HG02759 (cell line): ENCODE data around the gene MYOM1.
A peak's percentile ranks its signal among the peaks of the same experiment; 100 is the strongest.

Experiments
- ATAC-seq: cut with Tn5 transposase; IDR thresholded peaks from one replicate; pipeline ENCODE4 v1.9.1; 2021; ENCODE audit warnings: mild to moderate bottlenecking, moderate library complexity; ENCODE audit not compliant: unreplicated experiment

Gene MYOM1

DNA sequence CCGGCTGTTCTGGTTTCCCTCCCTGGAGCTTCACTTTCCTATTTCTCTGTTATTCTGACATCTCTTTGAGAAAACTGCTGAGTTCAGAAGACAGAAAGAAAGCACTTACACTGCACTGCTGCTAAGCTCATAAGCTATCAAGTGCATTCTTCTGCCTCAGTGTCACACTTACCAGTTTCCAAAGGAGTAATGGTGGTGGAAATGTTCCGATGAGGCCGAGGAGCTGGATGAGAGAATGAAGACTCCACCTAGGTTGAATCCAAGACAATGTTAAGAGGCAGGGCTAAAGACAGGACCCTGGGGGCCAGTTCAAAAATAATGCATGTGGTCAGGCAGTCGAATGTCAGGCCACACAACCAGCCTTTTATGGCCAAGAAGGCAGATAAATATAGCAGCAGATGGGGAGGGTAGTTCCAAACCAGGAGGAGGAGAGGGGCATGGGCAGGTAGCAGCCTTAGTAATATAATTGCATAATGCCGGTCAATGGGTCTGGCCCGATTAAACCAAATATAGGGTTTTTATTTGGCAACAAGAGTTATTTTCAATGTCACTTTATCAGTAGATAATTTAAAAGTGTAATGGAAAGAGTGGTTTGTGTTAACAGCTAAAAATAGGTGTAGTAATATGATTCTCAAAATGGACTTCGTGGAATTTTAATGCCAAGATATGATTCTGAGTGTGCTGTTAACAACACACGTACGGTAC lies at the start of gene MYOM1:
MYOM1 (minus strand) TSS at position 338 of the 705 bp plus-strand sequence. CDS start 4,745 bp downstream, outside the sequence.
- no peak for ATAC-seq

DNA sequence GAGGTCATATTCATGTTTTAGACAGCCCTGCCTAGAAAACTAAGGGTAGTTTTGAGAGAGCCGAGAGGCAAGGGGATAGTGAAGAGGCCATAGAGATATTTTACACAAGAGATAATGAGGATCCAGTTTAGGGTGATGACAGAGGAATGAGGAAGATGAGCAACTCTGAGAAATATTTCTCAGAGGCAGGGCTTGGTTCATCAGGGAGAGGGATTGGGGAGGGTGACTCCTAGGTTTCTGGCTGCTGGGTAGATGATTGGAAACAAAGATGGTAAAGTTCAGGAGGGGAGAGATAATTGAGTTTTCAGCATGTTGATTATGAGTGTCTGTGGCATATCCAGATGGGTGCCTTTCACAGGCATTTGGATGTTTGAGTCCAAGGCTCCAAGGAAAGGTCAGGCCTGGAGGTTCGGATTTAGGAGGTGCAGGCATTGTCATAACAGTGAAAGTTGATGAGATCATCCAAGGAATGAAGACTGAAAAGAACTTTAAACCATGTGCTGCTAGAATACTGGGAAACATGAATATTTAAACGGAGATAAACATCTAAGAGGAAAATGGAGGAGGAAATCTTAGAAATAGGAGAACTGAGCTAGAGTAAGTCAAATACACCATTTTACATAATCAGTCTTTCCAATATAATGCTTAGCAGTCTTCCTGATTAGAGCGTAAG lies 49.6 kb upstream of the MYOM1 start:
- no peak for ATAC-seq

DNA sequence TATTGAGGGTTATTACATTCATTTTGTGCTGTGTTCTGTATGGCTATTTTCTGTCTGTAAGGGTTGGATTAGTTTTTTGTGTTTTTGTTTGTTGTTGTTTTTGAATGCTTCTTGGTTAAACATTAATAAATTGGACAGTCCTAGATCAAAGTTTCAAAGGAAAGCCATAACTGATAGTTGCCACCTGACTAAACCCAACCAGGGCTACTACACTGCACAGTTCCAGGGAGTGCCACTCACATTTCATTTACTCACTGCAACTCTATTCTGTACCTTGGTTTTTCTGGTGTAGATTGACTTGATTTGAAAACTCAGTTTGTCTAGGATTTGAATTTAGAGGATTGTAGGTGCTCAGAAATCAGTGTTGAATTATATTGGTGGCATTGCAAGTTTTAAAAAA lies 48.5 kb upstream of the MYOM1 start:
- ATAC-seq, result no peak

DNA sequence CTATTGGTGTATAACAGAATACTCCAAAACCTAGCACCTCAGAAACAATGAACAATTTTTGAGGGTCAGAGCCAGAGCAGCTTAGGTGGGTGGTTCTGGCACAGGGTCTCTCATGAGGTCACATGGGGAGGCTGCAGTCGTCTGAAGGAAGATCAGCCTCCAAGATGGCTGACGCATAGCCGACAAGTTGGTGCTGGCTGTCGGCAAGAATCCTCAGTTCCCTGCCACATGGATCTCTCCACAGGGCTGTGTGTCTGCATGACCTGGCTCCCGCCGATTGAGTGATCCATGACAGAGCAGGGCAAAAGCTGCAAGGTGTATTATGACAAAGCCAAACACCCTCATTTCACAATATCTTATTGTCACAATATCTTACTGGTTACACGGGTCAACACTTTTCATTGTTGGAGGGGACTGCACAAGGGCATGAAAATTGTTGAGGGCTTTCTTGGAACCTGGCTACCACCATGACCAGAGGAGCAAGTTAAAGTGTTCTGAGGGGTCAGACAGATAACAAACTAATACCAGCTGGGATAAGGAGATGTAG lies 46.4 kb upstream of the MYOM1 start:
- ATAC-seq, result no peak

DNA sequence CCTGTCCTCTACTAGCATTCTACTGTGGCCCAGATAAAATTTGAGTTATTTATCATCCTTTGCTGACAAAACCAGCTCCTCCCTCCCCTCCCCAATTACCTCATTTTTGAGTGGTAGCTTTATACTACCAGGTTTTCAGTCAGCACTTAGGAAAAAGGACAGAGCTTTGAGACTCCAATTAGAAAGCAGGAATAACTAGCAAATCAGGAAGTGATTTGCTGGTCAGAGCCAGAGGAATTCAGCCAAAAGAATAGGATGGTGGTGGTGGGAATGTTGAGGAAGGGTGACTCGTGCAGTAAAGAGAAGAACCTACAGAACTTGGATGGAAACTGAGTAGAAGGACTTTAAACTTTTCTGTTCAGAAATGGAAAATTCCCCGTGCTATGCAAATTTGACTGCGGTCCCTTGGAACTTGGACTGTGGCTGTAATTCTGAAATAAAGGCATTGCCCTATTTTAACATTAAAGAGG lies 45.8 kb upstream of the MYOM1 start:
- ATAC-seq, result no peak

DNA sequence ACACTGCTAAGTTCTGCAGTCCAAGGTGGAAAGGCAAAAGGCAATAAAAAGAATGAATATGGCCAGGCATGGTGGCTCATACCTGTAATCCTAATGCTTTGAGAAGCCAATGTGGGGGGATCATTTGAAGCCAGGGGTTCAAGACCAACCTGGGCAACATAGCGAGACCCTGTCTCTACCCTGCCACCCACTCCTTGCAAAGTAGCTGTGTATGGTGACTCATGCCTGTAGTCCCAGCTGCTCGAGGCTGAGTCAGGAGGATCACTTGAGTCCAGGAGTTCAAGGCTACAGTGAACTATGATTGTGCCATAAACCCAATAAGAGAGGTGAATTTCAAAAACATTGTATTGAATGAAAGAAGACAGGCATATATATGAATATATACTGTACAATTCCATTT lies 44.6 kb upstream of the MYOM1 start:
- no peak for ATAC-seq

DNA sequence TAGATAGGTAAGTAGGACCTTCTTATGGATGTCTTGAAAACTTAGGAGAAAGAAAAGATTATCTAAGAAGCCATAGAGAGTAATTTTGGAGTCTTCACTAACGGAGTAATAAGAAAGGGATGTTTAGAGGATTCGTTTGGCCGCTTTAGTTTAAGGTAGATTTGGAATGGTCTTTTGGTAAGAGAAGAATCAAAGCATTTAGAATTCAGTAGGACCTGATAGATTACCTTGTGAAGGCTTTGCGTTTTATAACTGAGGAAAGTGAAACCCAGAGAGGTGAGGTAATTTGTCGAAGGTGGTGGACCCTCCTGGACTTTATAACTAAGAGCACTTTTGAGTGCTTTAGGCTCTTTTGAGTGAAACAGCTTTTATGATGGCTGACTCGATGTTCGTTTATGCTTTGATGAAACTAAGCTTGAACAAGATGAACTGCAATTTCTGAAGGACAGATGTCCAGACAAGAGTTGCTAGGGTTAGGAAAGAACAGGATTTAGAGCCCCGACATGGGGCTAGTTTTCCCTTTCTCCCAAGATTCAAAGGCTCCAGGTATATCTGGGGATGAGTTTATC lies 43.4 kb upstream of the MYOM1 start:
- ATAC-seq, result no peak

DNA sequence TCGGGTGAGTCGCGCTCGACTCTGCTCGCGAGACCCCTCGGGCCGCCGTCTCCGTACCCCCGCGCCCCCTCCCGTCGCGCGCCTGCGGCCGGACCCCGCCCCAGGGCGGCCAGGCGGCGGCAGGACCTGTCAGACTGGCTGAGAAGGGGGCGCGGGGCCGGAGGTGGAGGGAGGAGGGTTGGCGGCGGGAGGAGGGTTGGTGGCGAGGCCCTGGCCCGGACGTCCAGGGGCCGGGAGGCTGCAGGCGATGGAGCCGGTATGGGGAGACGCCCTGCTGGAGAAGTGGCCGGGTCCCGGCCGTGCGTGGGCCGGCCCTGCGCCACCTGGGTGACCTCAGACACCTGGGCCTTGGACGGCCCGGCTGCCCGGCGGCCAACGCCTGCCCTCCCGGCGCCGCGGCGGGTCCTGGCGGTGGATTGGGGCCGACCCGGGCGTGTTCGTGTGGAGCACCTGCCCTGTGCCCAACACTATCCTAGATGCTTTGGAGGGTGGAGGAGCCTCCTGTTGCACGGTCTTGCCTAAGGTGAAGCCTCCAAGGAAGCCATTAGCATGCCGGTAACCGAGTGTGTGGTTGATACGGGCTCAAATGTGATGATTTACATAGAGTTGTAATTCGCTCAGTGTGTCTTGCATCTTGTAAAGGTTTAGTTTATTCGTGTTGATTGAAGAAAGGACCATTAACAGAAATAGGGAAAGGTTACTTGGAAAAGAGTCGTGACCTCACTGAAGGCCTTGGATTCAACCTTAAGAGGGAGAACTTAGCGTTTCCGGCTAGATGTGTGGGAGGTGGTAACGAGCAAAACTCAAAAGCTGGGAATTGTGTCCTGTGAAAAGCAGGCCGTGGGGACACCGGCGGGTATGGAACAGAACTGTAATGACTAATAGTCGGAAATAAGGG lies 42.7 kb upstream of the MYOM1 start:
- ATAC-seq, result peak; percentile 45

DNA sequence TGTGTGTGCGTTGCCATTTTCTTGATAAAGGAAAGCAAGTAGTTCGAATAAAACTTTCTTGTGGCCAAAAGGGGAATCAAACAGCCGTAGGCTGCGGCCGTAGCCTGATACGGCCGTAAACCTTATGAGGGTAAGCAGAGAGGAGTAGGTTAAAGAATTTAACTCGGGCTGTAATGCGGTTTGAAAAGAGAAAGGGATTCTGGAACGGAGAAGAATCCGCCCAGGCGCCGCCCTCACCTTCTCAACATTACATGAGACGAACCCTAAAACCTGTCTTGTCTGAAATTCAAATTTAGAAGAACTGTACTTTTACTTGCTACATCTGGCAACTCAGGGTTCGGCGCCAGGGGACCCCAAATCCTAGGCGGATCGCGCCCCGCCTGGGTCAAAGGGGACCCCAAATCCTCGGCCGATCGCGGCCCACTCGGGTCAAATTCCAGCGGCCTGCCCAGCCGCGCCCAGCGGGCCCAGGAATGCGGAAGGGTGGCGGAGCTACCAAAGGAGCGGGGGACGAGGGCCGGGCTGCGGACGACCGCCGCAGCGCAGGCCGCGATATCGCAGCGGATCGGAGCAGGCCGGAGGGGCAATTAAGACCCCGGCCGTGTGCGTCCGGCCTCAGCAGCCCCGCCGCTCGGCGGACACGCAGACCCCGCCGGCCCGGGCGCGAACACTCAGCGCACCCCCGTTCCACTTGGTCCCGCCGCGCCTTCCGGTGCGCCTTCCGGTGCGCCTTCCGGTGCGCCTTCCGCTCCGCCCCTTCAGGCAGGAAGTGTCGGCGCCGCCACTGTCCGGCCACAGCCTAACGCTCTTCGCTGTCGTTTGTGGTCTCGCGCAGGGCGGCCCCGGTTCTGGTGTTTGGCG lies 41.8 kb upstream of the MYOM1 start, which contains the start of gene MYL12B:
MYL12B (plus strand) TSS at position 761 of the 861 bp plus-strand sequence. CDS start 10,766 bp downstream, outside the sequence.
- peak; percentile 89 for ATAC-seq

DNA sequence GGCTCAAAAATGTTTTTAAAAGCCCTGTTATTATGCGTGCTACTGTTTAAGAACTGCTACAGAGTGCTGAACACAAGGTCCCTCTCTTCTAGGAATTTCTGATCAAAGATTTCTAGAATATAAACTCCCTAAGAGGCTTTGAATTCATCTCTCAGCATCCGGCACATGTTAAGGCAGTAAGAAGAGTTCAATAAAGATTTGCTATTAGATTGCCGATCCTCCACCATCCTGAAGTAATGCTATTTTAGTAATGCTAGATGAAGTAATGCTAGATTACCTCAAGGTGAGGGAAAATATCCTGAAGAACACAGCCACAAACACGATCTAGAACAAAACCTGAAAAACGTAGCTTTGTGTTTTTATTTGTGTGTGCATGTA lies 41.2 kb upstream of the MYOM1 start:
- ATAC-seq, result no peak

DNA sequence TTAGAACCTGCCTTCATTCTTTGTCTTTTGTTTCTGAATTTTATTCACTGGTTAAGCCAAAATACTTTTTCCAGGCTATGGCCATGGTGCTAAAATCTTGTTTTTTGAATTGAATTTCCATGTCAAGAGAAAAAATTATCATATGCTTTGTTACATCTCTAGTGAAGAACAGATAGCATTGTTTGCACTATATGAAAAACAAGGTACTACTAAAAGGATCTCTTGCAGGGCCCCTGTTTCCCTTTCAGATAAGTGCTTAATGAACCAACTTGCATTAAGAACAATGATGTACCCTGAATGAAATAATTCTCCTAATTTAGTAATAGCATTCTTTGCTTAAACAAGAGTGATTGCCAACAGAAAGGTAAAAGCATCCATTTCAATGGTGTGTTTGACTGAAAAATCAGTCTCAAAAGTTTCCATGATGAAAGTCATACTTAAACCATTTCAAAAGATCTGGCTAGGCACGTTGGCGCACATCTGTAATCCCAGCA lies 37.9 kb upstream of the MYOM1 start:
- ATAC-seq, result no peak

DNA sequence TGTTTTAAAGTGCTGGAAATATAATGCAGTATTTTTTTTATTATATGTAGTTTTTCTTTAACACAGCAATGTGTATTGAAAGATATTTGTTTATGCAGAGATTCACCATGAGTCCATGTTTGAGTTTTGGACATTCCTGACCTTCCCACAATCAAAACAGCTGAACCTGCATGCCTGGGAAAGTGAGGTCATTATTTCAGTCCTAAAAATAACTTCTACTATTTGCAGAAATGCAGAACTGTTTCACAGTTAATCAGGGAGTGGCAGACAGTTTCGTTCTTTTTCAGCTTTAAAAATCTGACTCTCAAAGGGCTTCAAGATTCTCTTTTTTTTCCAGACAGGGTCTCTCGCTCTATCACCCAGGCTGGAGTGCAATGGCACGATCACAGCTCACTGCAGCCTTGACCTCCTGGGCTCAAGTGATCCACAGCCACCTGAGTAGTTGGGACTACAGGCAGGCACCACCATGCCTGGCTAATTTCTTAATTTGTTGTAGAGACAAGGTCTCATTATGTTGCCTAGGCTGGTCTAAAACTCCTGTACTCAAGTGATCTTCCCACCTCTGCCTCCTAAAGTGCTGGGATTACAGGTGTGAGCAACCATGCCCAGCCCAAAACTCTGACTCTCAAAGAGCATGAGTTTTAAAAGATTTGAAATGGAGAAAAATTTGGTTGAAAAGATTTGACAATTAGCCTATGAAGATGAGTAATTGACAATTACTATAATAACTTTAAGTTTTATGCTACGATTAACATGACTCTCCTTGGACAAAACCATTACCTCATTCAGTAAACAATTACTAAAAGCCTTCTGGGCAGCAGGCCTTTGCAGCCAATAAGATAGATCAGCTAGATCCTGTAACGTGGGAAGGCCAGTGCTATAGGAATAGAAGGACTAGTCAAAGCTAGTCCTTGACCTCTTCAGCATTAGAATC lies 37.2 kb upstream of the MYOM1 start:
- no peak for ATAC-seq

DNA sequence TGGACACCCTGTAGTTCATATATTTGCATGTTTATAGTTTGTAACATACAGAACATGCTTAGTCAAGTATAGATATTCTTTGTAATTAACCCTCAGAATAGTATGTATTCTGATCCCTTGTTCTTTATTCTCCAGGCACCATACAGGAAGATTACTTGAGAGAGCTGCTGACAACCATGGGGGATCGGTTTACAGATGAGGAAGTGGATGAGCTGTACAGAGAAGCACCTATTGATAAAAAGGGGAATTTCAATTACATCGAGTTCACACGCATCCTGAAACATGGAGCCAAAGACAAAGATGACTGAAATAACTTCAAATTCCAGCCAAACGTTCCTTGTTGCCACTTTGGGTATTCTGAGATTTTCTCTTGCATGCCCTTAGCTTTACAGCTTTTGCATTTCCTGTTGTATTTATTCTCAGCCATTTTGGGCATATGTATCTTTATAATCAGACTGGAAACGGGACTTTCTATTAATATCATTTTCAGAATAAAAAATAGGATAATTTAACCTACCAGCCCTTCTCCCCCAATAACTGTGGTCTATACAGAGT lies 35.9 kb upstream of the MYOM1 start:
- no peak for ATAC-seq

DNA sequence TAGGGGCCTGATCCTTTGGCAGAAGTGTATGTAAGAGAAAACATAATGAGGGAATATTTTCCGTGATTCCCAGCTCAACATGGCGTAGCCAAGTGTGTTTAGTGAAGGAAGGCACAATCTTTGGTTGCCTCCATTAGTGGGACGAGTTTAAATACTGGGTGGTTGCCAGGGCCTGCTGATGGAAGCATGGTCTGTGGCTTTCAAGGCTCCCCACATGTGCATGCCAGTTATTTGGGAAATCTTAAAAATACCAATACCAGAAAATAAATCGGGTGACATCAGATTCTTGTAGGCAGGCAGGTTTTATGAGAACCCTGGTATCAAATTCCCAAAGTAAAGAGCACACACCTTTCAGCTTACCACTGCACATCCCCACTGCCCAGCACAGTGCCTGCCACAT lies 35.0 kb upstream of the MYOM1 start:
- ATAC-seq, result no peak

DNA sequence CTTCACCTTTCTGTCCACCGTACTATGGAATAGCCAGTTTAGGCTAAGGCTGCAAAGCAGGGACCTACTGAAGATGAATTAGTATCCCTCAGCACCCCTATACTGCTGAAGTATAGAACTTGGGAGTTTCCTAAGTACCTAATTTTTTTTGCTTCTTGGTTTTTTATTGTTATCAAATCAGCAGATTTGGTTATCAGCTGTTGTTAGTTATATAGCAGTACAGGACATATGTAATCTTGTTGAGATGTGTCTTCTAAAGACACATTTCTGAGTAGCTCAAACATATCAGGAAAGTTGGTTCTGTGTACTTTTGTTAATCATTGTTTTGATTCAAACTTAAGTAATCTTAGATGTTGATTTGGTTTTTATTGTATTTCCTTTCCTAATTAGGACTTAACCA lies 33.1 kb upstream of the MYOM1 start:
- ATAC-seq, result no peak

DNA sequence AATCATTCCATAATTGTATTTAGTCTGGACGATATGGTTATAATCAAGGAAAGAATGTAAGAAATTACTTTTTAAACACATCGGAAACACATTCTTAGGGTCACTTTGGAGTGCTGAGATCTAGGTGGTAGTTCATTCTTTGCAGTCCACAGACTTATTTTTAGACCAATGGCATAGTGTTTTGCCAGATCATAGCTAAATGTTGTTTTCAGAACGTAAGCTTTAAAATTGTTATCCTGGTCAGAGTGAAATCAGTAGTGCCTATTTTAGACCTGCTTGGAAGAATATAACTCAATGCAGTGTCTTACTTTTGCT lies 32.2 kb upstream of the MYOM1 start:
- no peak for ATAC-seq

DNA sequence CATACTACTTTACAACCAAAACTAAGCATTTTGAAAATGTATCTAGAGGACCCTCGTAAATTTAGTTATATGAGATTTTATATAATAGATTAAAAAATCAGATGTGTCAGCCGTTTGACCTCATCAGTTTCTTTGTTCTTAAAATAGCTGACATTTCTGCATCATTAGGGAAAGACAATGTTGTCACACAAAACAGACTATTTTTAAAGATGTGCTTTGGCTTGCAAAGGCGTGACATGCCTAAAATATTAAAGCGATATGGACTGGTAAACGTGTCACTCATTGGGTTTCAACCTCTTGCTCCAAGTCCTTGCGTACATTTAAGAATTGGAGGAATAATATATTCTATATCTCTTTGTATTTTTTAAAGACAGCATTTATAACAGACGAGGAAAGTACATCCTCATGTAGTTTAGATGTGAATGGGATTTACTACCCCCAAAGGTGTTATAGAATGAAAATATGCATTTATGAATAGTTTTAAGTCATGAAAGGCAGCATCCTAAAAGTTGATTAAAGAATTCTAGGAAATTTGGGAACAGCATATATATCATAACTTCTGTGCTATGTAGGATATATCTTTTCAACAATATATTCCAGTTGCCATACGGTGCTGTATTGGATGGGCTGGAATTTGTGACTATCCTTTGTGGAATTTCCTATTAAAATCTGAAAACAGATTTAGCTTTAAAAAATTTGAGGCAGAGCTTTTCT lies 31.6 kb upstream of the MYOM1 start:
- ATAC-seq, result no peak
